Measurements from ENCODE around the gene FCAMR.
A peak's percentile ranks its signal among the peaks of the same experiment; 100 is the strongest.

FCAMR gene

GRCh38 chr1:206931709-206932108 lies 38.6 kb downstream of the FCAMR start:
- peak overlapping the region; percentile 63 for H3K4me3 ChIP-seq (ENCODE audit: low read depth, low read length)

GRCh38 chr1:206930210-206930798 lies 40.0 kb downstream of the FCAMR start:
- TF ChIP-seq CTCF (IDR thresholded peaks at IDR 0.05; ENCODE audit: insufficient read depth, low read depth, low read length, missing control alignments): no peak
- peak; percentile 95 for DNase-seq (ENCODE audit: low read depth)
- H3K4me3 ChIP-seq (ENCODE audit: low read depth, low read length): peak overlapping the region; percentile 63

More at GRCh38 chr1:206931709-206932108, 38.6 kb downstream of the FCAMR start:
- DNase-seq (ENCODE audit: low read depth): peak; percentile 66
- TF ChIP-seq CTCF (IDR thresholded peaks at IDR 0.05; ENCODE audit: insufficient read depth, low read depth, low read length, missing control alignments): peak; percentile 41

DNA sequence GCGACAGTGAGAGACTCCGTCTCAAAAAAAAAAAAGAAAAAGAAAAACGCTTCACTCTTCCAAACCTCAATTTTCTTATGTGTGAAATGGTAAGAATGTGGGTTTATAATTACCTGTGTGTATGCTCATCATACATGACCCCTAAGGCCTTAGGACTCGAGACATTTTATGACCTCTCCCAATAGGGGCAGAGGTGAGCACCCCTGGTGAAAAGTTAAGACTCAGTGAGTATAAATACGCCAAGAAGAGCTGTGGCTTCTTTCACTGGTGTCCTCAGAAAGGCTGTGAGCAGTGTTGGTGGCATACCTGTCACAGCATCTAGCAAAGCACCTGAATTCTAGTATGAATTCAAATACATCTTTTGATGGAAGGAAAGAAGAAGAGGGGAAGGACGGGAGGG lies 40.7 kb downstream of the FCAMR start:
- H3K4me3 ChIP-seq (ENCODE audit: low read depth, low read length): peak overlapping the region; percentile 63
- peak; percentile 71 for DNase-seq (ENCODE audit: low read depth)
- peak; percentile 26 for TF ChIP-seq CTCF (IDR thresholded peaks at IDR 0.05; ENCODE audit: insufficient read depth, low read depth, low read length, missing control alignments)

GRCh38 chr1:206926286-206926685 lies 44.0 kb downstream of the FCAMR start:
- H3K4me3 ChIP-seq (ENCODE audit: low read depth, low read length): no peak overlapping the region
- TF ChIP-seq CTCF (IDR thresholded peaks at IDR 0.05; ENCODE audit: insufficient read depth, low read depth, low read length, missing control alignments): no peak
- DNase-seq (ENCODE audit: low read depth): no peak

GRCh38 chr1:206925106-206925736 lies 45.0 kb downstream of the FCAMR start:
- H3K4me3 ChIP-seq (ENCODE audit: low read depth, low read length): no peak overlapping the region
- peak; percentile 26 for TF ChIP-seq CTCF (IDR thresholded peaks at IDR 0.05; ENCODE audit: insufficient read depth, low read depth, low read length, missing control alignments)
- DNase-seq (ENCODE audit: low read depth): peak; percentile 97

DNA sequence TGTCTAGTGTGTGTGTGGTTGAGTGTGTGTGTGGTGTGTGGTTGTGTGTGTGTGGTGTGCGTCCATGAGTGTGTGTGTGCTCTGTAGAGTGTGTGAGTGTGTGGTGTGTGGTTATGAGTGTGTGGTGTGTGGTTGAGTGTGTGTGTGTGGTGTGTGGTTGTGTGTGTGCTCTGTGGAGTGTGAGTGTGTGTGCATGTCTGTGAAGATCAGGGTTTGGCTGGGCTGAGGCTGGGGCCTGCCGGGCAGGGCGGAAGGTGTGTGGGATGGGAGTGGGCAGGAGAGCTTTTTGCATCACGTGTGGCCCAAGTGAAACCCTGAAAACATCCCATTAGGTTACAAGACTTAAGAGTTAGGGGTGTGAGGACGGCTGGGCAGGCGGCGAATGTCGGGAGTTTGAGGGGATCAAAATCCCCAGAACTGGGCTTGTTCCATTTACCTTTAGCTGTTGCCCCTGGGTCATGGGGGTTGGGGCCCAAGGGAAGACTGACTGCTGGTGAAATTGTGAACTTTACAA lies 45.6 kb downstream of the FCAMR start:
- H3K4me3 ChIP-seq (ENCODE audit: low read depth, low read length): no peak overlapping the region; the same call in 1 of the 2 replicates
- peak; percentile 86 for DNase-seq (ENCODE audit: low read depth)
- no peak for TF ChIP-seq CTCF (IDR thresholded peaks at IDR 0.05; ENCODE audit: insufficient read depth, low read depth, low read length, missing control alignments)

DNA sequence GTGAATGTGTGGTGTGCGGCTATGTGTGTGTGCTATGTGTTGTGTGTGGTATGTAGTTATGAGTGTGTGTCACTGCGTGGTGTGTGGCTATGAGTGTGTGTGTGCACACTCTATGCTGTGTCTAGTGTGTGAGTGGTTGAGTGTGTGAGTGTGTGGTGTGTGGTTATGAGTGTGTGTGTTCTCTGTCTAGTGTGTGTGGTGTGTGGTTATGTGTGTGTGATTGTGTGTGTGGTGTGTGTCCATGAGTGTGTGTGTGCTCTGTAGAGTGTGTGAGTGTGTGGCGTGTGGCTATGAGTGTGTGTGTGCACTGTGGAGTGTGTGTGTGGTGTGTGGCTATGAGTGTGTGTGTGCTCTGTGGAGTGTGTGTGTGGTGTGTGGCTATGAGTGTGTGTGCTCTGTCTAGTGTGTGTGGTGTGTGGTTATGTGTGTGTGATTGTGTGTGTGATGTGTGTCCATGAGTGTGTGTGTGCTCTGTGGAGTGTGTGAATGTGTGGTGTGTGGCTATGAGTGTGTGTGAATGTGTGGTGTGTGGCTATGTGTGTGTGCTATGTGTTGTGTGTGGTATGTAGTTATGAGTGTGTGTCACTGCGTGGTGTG lies 46.2 kb downstream of the FCAMR start:
- peak overlapping the region; percentile 61 for H3K4me3 ChIP-seq (ENCODE audit: low read depth, low read length)
- DNase-seq (ENCODE audit: low read depth): peak; percentile 44

Data from GM12865 (cell line).